Measurements from ENCODE around the gene TBC1D13.
A peak's percentile ranks its signal among the peaks of the same experiment; 100 is the strongest.

Gene TBC1D13, protein sequence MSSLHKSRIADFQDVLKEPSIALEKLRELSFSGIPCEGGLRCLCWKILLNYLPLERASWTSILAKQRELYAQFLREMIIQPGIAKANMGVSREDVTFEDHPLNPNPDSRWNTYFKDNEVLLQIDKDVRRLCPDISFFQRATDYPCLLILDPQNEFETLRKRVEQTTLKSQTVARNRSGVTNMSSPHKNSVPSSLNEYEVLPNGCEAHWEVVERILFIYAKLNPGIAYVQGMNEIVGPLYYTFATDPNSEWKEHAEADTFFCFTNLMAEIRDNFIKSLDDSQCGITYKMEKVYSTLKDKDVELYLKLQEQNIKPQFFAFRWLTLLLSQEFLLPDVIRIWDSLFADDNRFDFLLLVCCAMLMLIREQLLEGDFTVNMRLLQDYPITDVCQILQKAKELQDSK

DNA sequence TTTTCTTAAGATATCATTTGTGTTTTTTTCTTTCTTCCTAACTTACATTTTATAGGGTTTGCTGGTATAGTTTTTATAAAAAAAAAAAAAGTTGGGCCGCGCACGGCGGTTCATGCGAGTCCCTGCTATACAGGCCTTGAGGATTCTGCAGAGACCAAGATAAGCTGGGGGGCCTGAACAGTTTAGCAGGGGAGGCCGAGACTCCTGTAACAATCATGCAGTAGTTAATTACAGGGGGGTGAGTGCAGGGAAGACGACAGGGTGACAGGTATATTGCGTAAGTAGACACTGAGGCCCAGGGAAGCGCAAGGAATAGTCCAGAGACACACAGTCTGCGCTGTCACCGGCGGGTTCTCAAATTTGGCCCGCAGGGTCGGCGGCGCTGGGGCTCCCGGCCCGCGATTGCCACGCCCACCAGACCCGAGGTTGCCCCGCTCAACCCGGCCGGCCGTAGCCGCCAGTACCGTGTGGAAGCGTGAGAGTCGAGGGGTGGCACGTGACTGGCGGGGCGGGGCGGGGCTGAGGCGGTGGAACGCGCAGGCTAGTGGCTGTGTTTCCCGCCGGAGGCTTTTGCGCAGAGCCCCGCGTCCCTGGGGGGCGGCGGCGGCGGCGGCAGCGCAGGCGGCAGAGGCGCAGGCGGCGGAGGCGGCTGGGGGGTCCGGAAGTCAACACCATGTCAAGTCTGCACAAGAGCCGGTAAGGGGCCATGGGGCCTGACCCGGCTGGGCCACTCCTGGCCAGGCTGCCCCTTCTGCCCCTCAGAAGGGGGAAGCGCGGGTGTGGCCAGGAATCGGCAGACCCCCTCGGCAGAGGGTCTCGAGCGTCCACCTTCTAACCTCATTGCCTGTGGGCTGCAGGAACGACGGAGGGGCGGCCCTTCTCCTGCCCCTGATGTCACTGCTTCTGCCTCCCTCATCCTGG, at the start of gene TBC1D13:
Gene TBC1D13 (plus strand): TSS at position 573 of the 921 bp plus-strand sequence. CDS start 101 bp downstream, at position 674.
- DNase-seq (ENCODE audit: low read depth in 2 of 2): peak; percentile 81 to 89
- TF ChIP-seq, protein P1, sequence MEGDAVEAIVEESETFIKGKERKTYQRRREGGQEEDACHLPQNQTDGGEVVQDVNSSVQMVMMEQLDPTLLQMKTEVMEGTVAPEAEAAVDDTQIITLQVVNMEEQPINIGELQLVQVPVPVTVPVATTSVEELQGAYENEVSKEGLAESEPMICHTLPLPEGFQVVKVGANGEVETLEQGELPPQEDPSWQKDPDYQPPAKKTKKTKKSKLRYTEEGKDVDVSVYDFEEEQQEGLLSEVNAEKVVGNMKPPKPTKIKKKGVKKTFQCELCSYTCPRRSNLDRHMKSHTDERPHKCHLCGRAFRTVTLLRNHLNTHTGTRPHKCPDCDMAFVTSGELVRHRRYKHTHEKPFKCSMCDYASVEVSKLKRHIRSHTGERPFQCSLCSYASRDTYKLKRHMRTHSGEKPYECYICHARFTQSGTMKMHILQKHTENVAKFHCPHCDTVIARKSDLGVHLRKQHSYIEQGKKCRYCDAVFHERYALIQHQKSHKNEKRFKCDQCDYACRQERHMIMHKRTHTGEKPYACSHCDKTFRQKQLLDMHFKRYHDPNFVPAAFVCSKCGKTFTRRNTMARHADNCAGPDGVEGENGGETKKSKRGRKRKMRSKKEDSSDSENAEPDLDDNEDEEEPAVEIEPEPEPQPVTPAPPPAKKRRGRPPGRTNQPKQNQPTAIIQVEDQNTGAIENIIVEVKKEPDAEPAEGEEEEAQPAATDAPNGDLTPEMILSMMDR (IDR thresholded peaks at IDR 0.05; ENCODE audit: low read depth, low read length): no peak
- H3K4me3 ChIP-seq (replicated peaks in 1 of 2; ENCODE audit: low read depth in 2 of 2, low read length in 2 of 2): peak within 1 kb of the TSS; percentile 100

DNA sequence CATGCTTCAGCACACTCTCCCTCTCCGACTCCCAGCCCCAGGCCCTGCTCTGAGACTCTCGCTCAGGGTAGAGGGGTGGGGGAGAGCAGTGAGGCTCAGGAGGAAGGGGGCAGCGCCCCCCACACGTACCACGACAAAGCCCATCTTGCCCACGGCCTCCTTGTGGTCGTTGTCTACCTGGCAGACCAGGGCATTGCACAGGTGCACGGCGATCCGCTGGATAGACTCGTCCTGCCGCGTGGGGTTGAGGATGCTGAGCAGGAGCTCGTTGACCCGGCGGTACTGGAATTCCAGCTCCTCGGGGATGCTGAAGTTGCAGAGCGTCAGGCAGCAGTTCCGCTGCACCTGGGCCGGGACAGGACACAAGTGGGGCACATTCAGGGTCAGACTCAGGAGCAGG, 44.7 kb upstream of the TBC1D13 start:
- TF ChIP-seq, protein P1 (IDR thresholded peaks at IDR 0.05; ENCODE audit: low read depth, low read length): no peak
- no peak overlapping the region for H3K4me3 ChIP-seq (replicated peaks in 1 of 2; ENCODE audit: low read depth in 2 of 2, low read length in 2 of 2)
- DNase-seq (ENCODE audit: low read depth in 2 of 2): no peak

DNA sequence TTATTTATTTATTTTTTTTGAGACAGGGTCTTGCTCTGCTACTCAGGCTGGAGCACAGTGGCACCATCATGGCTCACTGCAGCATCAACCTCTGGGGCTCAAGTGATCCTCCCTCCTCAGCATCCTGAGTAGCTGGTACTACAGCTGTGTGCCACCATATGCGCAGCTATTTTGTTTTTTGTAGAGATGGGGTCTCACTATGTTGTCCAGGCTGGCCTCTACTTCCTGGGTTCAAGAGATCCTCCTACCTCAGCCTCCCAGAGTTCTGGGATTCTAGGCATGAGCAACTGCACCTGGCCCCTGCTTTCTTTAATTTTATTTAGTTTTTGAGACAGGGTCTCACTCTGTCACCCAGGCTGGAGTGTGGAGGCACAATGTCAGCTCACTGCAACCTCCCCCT, 43.6 kb upstream of the TBC1D13 start:
- TF ChIP-seq, protein P1 (IDR thresholded peaks at IDR 0.05; ENCODE audit: low read depth, low read length): no peak
- no peak for DNase-seq (ENCODE audit: low read depth in 2 of 2)
- no peak overlapping the region for H3K4me3 ChIP-seq (replicated peaks in 1 of 2; ENCODE audit: low read depth in 2 of 2, low read length in 2 of 2)

DNA sequence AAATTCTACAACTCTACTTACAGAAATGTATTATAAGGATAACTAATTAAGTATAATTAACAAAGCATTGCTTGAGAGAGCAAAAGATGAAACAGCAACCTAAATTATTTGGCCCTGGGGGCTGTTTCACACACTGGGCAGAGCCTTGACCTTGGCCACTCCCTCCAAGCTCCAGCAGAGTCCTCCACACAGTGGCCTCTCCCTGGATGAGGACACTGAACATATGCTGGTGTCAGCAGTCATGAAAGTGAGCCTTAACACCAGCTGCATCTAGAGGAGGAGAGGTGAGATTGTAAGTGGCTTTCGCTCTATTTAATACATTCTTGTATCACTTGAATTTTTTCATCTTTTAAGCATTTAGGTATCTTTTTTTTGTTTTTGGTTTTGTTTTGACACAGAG, 39.8 kb upstream of the TBC1D13 start:
- H3K4me3 ChIP-seq (replicated peaks in 1 of 2; ENCODE audit: low read depth in 2 of 2, low read length in 2 of 2): no peak overlapping the region
- no peak for DNase-seq (ENCODE audit: low read depth in 2 of 2)

DNA sequence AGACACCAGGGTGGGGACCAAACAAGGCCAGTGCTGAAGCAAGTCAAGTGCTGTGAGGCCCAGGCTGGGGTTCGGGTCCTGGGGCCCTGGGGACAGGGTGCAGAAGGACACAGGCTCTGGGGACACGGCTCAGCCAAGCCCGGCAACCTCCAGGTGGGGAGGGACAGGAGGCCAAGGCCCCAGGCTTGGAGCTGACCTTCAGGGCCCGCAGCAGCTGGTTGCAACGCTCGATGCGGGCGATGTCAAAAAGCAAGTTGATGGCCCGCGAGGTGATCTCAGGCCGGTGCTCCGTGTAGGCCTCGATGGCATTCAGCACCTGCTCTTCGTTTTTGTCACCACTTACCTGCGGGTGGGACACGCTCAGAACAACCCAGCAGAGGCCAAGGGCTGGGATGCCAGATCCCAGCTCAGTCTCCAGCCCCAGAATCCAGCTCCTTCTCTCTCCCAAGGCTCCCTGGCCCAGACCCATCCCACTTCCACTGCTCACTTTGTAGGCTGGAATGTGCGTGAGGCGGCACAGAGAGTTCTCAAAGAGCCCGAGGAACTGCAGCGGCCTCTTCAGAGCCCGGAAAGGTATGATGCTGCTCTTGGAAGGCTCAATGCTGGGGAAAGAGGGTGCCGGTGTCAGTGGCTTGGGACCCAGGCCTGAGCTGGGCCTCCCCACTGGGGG, 36.0 kb upstream of the TBC1D13 start:
- no peak for DNase-seq (ENCODE audit: low read depth in 2 of 2)
- no peak overlapping the region for H3K4me3 ChIP-seq (replicated peaks in 1 of 2; ENCODE audit: low read depth in 2 of 2, low read length in 2 of 2)
- TF ChIP-seq, protein P1 (IDR thresholded peaks at IDR 0.05; ENCODE audit: low read depth, low read length): no peak

More for the DNA sequence above, 39.8 kb upstream of the TBC1D13 start:
- TF ChIP-seq, protein P1 (IDR thresholded peaks at IDR 0.05; ENCODE audit: low read depth, low read length): no peak

DNA sequence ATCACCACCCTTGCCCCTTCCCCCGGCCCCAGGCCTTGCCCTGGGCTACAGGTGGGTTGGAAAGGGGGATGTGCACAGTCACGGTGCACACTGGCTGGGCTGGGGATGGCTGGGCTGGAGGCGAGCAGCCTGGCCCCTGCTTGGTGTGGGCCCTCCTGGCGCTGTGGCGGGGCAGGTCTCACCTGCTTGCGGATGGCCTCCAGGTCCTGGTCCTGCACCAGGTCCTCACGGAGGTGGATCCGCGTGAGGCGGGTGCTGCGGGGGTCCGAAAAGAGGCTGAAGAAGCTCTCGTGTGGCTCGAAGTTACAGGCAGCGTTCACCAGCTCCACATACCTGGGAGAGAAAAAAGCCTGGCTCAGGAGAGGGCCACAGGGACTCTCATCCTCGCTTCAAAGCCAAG, 33.4 kb upstream of the TBC1D13 start:
- TF ChIP-seq, protein P1 (IDR thresholded peaks at IDR 0.05; ENCODE audit: low read depth, low read length): no peak
- no peak for DNase-seq (ENCODE audit: low read depth in 2 of 2)
- H3K4me3 ChIP-seq (replicated peaks in 1 of 2; ENCODE audit: low read depth in 2 of 2, low read length in 2 of 2): no peak overlapping the region
